ENCODE measurements around the gene TSPAN14.

TSPAN14 gene

GRCh38 chr10:80509108-80509402 lies 54.9 kb downstream of the TSPAN14 start:
- DNase-seq = no peak

- no peak for DNase-seq
These were observed 55.5 kb downstream of the TSPAN14 start for GRCh38 chr10:80509403-80510161.

GRCh38 chr10:80512031-80512526 lies 58.0 kb downstream of the TSPAN14 start:
- DNase-seq = no peak

- no peak for DNase-seq
These were observed 59.0 kb downstream of the TSPAN14 start for GRCh38 chr10:80513106-80513505.

- DNase-seq = no peak
These were observed 61.4 kb downstream of the TSPAN14 start for GRCh38 chr10:80515511-80515910.

- no peak for DNase-seq
These were observed 61.8 kb downstream of the TSPAN14 start for GRCh38 chr10:80515941-80516340.

- no peak for DNase-seq
These were observed 62.5 kb downstream of the TSPAN14 start for GRCh38 chr10:80516506-80517075.

- no peak for DNase-seq
These were observed 63.5 kb downstream of the TSPAN14 start for GRCh38 chr10:80517416-80518142.

GRCh38 chr10:80518143-80518806 lies 64.2 kb downstream of the TSPAN14 start:
- DNase-seq = no peak

GRCh38 chr10:80518807-80519360 lies 64.8 kb downstream of the TSPAN14 start:
- no peak for DNase-seq

- no peak for DNase-seq
These were observed 66.0 kb downstream of the TSPAN14 start for GRCh38 chr10:80519936-80520650.

- DNase-seq = no peak
These were observed 66.8 kb downstream of the TSPAN14 start for GRCh38 chr10:80520661-80521470.

GRCh38 chr10:80522756-80523363 lies 68.8 kb downstream of the TSPAN14 start:
- DNase-seq = no peak

GRCh38 chr10:80523773-80524172 lies 69.7 kb downstream of the TSPAN14 start:
- no peak for DNase-seq

GRCh38 chr10:80524190-80524909 lies 70.2 kb downstream of the TSPAN14 start:
- DNase-seq = no peak

GRCh38 chr10:80526218-80526617 lies 72.1 kb downstream of the TSPAN14 start:
- DNase-seq = no peak

GRCh38 chr10:80526742-80527141 lies 72.6 kb downstream of the TSPAN14 start:
- DNase-seq = no peak

- no peak for DNase-seq
These were observed 74.1 kb downstream of the TSPAN14 start for GRCh38 chr10:80528185-80528700.

GRCh38 chr10:80528901-80529300 lies 74.8 kb downstream of the TSPAN14 start:
- no peak for DNase-seq

- no peak for DNase-seq
These were observed 75.5 kb downstream of the TSPAN14 start for GRCh38 chr10:80529604-80530003.

All from NCI-H526 treated with DMSO at 0.1 percent for 48 hours (cell line).